Liver (tissue), 2 donors: ENCODE data around the gene SLC5A6.

Experiments used
- YY1 ChIP-seq: IDR thresholded peaks from 2 replicates; pipeline ENCODE4 v1.6.1; 2016; ENCODE audit warnings: antibody characterized with exemption, mild to moderate bottlenecking
- TF ChIP-seq, protein P1 (sequence below): fragments of 150-350 bp; IDR thresholded peaks from 2 replicates; pipeline ENCODE4 v1.5.1; 2017; ENCODE audit warnings: improper control_type of control experiment, low read depth, low read length; ENCODE audit not compliant: missing input control
- donor health status: healthy.

DNA sequence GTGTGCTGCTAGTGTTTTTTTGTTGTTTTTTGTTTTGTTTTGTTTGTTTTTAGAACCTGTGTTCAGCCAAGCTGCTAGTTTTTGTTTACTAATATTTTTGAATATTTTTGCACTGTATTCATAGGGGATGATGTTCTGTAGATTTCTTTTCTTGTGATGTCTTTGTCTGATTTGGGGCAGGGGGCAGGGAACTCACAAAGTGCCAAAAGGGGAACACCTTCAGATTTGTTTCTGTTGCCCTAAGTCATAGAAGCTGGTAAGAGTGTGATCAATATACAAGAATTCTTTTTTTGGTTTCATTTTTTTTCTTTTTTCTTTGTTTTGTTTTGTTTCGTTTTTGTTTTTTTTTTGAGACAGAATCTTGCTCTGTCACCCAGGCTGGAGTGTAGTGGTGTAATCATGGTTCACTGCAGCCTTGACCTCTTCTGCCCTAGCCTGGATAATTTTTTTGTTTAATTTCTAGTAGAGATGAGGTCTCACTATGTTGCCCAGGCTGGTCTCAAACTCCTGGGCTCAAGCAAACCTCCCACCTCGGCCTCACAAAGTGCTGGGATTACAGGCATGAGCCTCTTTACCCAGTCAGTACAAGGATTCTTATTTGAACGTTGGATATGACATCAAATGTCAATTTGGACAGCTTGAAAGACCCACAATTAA is 32.6 kb downstream of the SLC5A6 start:
- TF ChIP-seq, protein P1, sequence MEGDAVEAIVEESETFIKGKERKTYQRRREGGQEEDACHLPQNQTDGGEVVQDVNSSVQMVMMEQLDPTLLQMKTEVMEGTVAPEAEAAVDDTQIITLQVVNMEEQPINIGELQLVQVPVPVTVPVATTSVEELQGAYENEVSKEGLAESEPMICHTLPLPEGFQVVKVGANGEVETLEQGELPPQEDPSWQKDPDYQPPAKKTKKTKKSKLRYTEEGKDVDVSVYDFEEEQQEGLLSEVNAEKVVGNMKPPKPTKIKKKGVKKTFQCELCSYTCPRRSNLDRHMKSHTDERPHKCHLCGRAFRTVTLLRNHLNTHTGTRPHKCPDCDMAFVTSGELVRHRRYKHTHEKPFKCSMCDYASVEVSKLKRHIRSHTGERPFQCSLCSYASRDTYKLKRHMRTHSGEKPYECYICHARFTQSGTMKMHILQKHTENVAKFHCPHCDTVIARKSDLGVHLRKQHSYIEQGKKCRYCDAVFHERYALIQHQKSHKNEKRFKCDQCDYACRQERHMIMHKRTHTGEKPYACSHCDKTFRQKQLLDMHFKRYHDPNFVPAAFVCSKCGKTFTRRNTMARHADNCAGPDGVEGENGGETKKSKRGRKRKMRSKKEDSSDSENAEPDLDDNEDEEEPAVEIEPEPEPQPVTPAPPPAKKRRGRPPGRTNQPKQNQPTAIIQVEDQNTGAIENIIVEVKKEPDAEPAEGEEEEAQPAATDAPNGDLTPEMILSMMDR: no peak
- no peak for TF ChIP-seq YY1
